Panc1 (cell line): Measurements from ENCODE around the gene IGFL4.

ENCODE experiments used
- CTCF ChIP-seq: fragments of 450-650 bp; IDR thresholded peaks from 2 replicates; pipeline ENCODE4 v1.5.1; 2017; ENCODE audit warnings: mild to moderate bottlenecking
- POLR2AphosphoS5 ChIP-seq: IDR thresholded peaks from 2 replicates; pipeline ENCODE4 v1.6.1; 2012; ENCODE audit warnings: mild to moderate bottlenecking, low read depth, low read length, moderate library complexity
- REST ChIP-seq, 2 experiments: IDR thresholded peaks; 2 replicates each; pipeline ENCODE4 v1.6.1; 2011 to 2012; ENCODE audit warnings: low read depth in 2 of 2, control low read depth in 1 of 2, low read length in 1 of 2, mild to moderate bottlenecking in 1 of 2, moderate library complexity in 1 of 2; ENCODE audit not compliant: insufficient read depth in 1 of 2
- SIN3A ChIP-seq: IDR thresholded peaks from 2 replicates; pipeline ENCODE4 v1.6.1; 2012; ENCODE audit warnings: low read depth, mild to moderate bottlenecking, low read length, moderate library complexity, borderline replicate concordance; ENCODE audit not compliant: insufficient read depth

- TF ChIP-seq CTCF = no peak
- no peak for TF ChIP-seq REST (IDR thresholded peaks at IDR 0.05; ENCODE audit: insufficient read depth in 1 of 2, low read depth in 2 of 2, low read length in 1 of 2)
- TF ChIP-seq SIN3A = no peak
- TF ChIP-seq POLR2AphosphoS5 = no peak
Observed at GRCh38 chr19:46065486-46066071, 24.8 kb upstream of the IGFL4 start.
